GM18505 (cell line): ENCODE data around the gene NUB1.
A peak's percentile ranks its signal among the peaks of the same experiment; 100 is the strongest.

ENCODE experiments used
- ATAC-seq: cut with Tn5 transposase; IDR thresholded peaks from one replicate; pipeline ENCODE4 v1.9.1; 2021; ENCODE audit not compliant: unreplicated experiment
- POLR2A ChIP-seq: IDR thresholded peaks from 4 replicates; pipeline ENCODE4 v1.6.1; 2011; ENCODE audit warnings: borderline replicate concordance; ENCODE audit not compliant: insufficient read depth, insufficient read length; ENCODE audit errors: extremely low read depth

The NUB1 gene

GRCh38 chr7:151367284-151367683 is 25.7 kb downstream of the NUB1 start:
- ATAC-seq, result no peak
- no peak for TF ChIP-seq POLR2A

- peak; percentile 95 for ATAC-seq
Observed at GRCh38 chr7:151368136-151368571, 26.5 kb downstream of the NUB1 start.

GRCh38 chr7:151371266-151371665 is 29.7 kb downstream of the NUB1 start:
- TF ChIP-seq POLR2A, result no peak
- ATAC-seq, result no peak

More at GRCh38 chr7:151368136-151368571, 26.5 kb downstream of the NUB1 start:
- TF ChIP-seq POLR2A, result no peak

- ATAC-seq, result no peak
- no peak for TF ChIP-seq POLR2A
Observed at GRCh38 chr7:151372612-151373265, 31.1 kb downstream of the NUB1 start.

GRCh38 chr7:151373599-151373998 is 32.0 kb downstream of the NUB1 start:
- TF ChIP-seq POLR2A, result no peak
- no peak for ATAC-seq

GRCh38 chr7:151374139-151374538 is 32.5 kb downstream of the NUB1 start:
- no peak for TF ChIP-seq POLR2A
- no peak for ATAC-seq

- no peak for ATAC-seq
- TF ChIP-seq POLR2A, result no peak
Observed at GRCh38 chr7:151374726-151375125, 33.1 kb downstream of the NUB1 start.

GRCh38 chr7:151375530-151376217 is 34.1 kb downstream of the NUB1 start:
- no peak for TF ChIP-seq POLR2A
- ATAC-seq, result no peak

GRCh38 chr7:151376218-151376902 is 34.7 kb downstream of the NUB1 start:
- ATAC-seq, result no peak
- TF ChIP-seq POLR2A, result no peak

- ATAC-seq, result no peak
Observed at GRCh38 chr7:151377406-151377805, 35.8 kb downstream of the NUB1 start.

GRCh38 chr7:151378011-151378410 is 36.4 kb downstream of the NUB1 start:
- ATAC-seq, result no peak
- TF ChIP-seq POLR2A, result no peak

More at GRCh38 chr7:151377406-151377805, 35.8 kb downstream of the NUB1 start:
- no peak for TF ChIP-seq POLR2A

GRCh38 chr7:151378496-151379192 is 37.0 kb downstream of the NUB1 start:
- TF ChIP-seq POLR2A, result no peak
- ATAC-seq, result no peak

- no peak for TF ChIP-seq POLR2A
- ATAC-seq, result no peak
Observed at GRCh38 chr7:151379193-151379520, 37.5 kb downstream of the NUB1 start.
